GM21786 (cell line): Measurements from ENCODE around the gene CORO7.
"Not testable (repeated sequence)": the region's sequence is repeated elsewhere in the genome, so short reads cannot be mapped to it uniquely, and the experiment has no call there.

Experiments
- ATAC-seq: cut with Tn5 transposase; IDR thresholded peaks from one replicate; pipeline ENCODE4 v1.9.1; 2021; ENCODE audit not compliant: unreplicated experiment

Gene CORO7

DNA sequence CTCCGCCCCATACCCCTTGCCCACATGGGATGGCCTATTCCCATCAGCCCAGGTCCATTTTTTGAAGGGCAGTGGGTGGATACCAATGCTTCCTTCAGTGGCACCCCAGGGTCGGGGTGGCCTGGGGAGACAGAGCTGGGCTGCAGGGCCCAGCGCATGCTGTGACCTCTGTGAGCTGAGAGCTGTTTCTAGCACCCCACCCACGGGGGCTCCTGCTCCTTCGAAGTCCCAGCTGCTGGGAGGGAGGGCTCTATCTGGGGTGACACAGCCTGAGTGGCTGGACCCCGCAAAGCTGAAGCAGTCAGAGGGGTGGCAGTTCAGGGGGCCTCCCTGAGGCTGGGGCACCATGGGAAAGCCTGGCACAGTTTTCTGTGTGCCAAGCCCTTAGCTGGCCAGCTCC, 76.0 kb downstream of the CORO7 start:
- ATAC-seq, result no peak

DNA sequence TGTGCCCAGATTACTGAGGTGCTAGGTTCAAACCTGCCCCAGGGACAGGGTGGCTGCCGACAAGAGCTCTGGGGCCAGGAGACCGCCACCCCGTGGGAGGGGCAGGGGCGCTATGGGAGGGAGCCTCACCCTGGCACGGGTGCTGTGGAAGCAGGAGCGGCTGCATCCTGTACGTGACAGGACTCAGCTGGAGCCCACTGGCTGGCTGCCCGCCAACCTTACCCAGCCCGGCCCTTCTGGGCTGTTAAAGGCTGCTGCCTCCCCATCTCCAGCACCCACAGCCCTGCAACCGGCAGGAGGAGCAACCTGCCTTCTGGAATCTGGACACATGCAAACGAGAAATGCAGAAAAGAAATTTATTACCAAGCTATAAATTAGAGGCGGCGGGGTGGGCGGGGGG, 76.5 kb downstream of the CORO7 start:
- no peak for ATAC-seq

DNA sequence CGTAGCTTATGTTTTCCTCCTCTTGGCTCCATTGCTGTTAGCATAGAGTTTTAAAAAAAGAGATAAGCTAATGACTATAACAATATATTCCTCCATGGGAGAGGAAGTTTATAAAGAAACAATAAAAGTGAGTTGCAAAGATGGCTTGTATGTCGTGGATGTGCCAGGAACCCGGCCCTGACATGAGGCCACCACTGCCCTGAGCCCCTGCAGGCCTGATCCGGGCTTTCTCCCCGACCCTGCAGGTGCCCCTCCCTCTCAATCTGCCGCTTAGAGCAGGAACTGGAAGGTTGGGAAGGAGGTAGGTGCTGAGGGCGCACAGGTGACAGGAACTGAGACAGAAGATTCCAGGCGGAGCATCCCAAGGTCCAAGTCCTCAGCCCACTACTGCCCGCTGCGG, 76.9 kb downstream of the CORO7 start:
- no peak for ATAC-seq

DNA sequence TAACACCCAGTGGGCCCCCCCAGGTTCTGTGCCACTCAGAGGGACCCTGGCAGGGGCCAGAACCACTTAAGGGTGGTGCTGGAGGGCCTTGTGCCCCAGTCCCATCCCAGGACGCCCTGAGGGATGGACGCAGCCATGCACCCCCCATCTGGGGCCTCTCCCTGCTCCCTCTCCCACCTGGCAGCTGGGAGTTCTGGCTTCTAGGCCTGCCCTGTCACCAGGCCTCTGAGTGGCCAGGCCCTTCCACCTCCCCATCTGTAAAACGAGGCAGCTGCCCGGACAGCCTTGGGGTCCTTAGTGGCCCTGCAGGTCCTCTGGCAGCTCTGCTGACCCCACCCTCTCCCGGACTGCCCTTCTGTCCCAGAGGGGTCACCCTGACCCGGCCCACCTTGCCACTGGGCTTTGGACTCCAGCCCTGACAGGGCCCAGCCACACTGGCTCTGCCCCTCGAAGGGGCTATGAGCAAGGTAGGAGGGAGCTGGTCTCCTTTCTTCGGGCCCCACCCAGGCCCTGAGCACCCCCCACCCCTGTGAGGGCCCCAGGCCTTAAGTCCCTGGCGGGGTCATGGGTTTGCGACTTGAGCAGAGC, 77.6 kb downstream of the CORO7 start:
- no peak for ATAC-seq

DNA sequence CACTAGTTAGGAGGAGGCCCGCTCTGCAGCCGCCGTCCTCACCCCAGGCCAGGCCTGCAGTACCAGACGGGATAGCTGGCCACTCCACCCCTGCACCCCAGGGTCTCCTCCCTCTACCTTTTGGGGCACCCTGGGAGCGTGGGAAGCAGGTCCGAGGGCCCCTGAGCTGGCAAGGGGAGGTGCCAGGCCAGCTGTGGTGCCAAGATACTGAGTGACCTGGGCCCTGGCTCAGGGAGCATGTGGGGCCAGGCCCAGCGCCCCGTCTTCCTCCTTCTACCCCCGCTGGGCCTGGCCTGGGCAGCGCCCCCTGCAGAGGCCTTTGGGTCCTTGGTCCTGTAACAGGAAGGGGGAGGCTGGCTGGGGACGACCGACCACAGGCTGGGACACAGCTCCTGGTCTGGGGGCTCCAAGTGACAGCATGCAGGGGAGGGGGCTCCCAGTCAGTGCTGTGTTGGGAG, 78.2 kb downstream of the CORO7 start:
- ATAC-seq, result no peak

DNA sequence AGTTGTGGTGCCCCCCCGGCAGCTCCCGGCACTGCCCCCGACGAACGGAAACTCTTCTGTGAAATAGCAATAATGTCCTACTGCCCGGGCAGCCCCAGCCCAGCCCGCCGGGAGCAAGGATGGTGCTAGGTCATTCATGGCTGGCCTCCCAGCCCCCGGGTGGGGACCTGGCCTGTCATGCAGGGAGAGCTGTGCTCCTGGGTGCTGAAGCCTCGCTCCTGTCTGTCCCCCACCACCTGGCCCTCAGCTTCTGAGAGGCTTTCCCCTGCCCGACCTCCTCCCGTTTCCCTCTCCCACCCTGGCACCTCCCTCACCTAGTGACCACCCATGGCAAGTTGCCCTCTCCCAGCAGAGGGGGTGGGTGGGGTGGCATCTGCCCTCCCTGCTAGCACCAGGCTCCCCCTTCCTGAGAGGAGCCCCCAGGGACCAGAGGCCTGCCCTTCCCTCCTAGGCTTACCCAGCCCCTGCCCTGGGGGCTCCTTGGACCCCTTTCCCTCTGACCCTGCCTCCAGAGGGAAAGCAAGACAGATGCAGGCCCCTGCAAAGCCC, 78.8 kb downstream of the CORO7 start:
- no peak for ATAC-seq

DNA sequence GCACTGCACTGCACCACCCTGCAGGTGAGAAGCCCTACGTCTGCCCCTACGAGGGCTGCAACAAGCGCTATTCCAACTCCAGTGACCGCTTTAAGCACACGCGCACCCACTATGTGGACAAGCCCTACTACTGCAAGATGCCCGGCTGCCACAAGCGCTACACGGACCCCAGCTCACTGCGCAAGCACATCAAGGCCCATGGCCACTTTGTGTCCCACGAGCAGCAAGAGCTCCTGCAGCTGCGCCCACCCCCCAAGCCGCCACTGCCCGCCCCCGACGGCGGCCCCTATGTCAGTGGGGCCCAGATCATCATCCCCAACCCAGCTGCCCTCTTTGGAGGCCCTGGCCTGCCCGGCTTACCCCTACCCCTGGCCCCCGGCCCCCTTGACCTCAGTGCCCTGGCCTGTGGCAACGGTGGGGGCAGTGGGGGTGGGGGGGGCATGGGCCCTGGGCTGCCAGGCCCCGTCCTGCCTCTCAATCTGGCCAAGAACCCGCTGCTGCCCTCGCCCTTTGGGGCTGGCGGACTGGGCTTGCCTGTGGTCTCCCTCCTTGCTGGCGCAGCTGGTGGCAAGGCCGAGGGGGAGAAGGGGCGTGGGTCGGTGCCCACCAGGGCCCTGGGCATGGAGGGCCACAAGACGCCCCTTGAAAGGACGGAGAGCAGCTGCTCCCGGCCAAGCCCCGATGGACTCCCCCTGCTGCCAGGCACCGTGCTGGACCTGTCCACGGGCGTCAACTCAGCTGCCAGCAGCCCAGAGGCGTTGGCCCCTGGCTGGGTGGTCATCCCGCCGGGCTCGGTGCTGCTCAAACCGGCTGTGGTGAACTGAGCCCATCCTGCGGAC, 79.5 kb downstream of the CORO7 start:
- ATAC-seq, result no peak

DNA sequence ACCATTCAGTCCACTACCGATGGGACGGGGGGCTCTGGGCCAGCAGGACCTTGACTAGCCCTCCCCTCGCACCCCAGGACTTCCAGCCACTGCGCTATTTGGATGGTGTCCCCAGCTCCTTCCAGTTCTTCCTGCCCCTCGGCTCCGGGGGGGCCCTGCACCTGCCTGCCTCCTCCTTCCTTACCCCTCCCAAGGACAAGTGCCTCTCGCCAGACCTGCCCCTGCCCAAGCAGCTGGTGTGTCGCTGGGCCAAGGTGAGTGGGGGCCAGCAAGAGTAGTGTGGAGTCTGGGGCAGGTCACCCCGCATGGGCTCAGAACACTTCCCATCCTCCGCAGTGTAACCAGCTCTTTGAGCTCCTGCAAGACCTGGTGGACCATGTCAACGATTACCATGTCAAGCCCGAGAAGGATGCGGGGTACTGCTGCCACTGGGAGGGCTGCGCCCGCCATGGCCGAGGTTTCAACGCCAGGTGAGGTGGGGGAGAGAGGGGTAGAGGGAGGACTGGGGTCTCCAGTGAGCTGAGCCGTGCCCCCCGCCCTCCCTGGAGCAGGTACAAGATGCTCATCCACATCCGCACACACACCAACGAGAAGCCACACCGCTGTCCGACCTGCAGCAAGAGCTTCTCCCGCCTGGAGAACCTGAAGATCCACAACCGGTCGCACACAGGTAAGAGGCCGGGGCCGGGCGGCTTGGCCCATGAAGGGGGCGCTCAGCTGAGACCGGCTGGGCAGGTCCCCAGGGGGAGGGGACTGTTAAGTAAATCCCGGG, 81.5 kb downstream of the CORO7 start:
- ATAC-seq, result no peak

DNA sequence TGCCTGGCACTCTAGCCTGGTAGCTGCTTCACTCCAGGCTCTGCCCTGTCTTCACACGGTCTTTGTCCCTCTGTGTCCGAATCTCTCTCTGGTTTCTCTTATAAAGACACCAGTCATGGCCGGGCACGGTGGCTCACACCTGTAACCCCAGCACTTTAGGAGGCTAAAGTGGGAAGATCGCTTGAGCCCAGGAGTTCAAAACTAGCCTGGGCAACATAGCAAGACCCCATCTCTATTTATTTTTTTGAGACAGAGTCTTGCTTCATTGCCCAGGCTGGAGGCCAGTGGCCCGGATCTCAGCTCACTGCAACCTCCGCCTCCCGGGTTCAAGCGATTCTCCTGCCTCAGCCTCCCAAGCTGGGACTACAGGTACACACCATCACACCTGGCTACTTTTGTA, 82.7 kb downstream of the CORO7 start:
- ATAC-seq, result not testable (repeated sequence)

DNA sequence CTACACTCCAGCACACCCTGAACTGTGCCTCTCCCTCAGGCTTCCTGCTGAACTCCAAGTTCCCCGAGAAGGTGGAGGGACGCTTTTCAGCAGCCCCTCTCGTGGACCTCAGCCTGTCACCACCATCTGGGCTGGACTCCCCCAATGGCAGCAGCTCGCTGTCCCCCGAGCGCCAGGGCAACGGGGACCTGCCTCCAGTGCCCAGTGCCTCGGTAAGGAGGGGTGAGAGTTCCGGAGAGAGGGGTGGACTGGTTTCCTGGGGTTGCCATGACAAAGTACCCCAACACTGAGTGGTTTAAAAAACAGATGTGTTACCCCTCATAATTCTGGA, 83.1 kb downstream of the CORO7 start:
- no peak for ATAC-seq

DNA sequence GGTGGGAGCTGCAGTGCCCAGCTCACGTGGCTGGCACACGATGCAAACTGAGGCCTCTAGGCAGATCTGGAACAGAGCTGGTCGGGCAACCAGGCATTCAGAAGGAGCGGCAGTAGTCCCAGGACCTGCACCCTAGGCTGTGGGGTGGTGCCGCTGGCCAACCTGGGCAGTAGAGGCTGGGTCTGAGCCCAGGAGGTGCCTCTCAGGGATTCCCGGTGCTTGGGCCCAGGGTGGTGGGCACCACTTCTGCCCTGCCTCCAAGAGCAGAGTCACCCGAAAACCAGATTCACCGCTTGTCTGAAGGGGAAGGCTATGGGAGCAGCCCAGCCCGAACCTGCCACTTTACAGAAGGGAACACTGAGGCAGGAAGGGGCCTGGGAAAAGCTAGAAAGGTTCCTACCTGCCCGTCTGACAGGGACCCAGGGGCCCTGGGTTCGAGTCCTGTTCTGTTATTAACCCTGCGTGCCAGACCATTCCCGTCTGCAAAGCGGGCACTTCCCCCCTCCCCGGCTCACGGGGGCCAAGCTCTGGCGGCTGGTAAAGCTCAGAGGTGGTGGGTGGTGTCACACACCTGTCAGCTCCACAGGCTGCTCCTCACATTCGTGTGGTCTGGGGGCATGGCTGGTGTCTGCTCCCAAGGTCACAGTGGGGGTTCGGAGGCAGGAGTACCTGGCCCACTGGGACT, 83.6 kb downstream of the CORO7 start:
- no peak for ATAC-seq

DNA sequence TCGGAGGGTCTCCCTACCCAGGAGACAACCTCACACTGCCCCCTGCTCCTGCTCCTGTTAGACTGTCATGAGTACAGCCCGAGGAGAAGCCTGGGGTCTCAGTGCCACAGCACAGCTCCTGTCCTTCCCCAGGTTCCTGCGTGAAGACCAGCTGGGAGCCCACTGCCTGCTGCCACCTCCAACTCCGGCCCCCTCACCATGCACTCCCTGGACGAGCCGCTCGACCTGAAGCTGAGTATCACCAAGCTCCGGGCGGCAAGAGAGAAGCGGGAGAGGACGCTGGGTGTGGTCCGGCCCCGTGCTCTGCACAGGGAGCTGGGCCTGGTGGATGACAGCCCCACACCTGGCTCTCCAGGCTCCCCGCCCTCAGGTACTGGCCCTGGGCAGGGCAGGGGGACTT, 84.3 kb downstream of the CORO7 start:
- ATAC-seq, result no peak

DNA sequence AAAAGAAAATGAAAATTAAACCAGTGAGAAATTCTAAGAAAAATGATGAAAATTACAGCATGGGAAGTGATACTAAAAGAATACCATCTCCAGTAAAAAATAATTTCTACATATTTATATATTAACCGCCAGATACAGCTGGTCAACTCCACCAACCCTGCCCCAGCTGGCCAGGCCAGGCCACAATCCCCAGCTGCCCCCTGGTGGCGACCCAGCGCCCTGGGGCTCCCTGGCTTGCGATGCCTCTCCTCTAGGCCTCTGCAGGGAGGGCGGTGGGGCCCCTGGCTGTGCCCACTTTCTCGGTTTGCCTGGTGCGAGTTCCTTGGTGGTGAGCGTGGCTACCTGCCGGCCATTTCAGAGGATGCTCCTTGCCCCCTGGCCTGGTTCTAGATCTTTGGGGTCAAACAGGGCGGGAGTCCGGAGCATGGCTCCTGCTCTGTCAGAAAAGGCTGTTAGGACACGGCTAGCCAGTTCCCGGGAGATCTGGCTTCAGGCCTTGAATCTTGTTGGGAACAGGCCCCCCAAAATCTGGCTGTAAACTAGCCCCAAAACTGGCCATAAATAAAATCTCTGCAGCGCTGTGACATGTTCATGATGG, 86.0 kb downstream of the CORO7 start:
- ATAC-seq, result no peak

DNA sequence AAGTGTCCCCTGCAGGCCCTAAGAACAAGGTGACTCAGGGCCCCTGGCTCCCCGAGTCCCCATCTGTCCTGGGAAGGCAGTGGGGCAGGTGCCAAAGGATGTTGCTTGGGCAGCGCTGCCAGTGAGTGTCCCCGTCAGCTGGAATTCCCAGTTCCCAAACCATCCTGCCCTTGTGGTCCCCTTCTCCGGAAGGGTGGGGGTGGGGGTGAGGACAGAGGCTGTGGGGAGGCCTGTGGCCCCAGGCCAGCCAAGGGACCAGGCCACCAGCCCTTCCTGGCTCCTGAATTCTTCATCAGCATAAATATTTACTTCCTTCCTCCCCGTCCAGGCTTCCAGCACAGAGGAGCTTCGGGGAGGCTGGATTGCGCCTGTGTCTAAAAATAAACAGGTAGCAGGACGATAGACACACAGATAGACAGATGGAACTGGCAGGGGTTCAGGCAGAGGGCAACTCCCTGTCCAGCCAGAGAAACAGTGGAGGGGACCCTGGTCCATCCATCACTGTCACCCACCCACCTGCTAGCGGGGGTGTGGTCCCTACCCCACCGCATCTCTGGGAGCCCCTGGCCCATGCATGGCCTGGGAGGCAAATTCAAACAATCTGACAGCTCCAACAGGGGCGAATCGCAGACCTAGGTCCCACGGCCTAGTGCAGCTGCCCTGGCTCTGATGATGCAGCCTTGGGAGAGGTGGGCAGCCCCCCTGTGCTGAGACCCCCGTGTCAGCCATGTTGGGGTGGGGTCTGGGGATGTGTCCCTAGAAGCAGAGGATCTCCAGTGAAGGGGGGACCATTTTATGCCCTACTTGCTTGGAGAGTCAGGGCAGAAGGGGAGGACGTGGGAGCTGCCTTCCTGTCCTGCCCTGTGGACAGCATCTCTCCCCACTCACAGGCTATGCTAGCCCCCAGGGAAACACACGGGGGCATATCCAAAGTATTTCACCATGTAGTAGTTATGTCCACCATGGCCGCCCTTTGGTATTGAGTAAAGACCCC, 87.3 kb downstream of the CORO7 start:
- no peak for ATAC-seq

DNA sequence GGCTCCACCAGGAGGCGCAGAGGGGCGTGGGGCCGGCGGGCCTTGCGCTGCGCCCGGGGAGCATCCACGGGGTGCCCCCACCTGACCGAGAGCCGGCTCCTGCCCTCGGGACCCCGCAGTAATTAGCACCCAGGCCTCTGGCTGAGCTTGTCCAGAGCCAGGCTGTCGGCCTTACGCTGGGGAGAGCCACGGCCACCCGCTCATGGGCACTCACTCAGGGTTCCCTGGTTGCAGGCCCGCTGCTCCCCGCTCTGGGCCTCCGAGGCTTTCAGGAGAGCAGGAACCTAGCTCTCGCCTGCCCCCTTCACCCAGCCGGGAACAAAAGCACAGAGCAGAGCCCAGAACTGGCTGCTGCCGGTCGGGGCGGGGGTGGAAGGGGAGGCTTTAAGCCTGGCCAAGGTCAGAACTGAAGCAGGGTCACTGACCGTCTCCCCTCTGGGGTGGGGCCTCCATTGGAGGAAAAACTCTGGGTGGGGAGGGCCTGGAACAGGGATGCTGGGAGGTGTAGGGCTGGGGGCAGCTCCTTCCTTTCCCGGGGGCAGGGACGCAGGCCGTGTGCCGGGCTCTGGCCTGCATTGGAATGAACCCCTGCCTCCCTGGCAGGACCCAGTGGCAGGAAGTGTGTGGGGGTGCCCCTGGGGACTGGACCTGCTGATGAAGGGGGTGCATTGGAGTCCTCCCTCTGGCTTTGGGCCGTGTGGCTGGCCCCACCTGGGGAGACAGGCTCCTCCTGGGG, 88.2 kb downstream of the CORO7 start:
- no peak for ATAC-seq

DNA sequence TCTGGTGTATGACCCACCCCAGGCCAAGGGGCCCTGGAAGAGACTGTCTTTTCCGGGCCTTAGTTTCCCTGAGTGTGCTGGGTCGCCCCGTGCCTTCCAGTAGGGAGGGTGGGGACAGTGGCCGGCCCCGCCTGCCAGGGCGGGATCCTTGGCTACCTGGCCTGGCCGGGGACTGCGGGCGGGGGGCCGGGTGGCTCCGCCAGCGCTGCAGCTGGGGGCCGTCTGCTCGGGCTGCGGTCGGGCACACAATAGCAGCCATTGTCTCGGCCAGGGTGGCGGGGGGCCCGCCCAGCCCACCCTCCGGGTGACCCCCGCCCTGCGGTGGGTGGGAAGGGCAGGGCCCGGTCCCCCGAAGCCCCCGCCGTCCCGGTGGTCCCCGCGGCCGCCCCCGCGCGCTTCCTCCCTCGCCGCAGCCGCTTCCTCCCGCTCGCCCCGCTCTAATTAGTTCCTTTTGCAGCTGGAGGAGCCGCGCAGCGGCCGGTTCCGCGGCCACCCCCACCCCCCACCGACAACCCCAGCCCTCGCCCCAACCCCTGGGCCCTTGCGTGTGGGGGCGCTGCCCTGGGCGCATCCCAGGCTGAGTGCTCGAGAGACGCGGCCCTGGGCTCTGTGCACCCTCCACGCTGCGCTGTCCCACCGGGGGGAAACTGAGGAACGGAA, 88.9 kb downstream of the CORO7 start:
- no peak for ATAC-seq

DNA sequence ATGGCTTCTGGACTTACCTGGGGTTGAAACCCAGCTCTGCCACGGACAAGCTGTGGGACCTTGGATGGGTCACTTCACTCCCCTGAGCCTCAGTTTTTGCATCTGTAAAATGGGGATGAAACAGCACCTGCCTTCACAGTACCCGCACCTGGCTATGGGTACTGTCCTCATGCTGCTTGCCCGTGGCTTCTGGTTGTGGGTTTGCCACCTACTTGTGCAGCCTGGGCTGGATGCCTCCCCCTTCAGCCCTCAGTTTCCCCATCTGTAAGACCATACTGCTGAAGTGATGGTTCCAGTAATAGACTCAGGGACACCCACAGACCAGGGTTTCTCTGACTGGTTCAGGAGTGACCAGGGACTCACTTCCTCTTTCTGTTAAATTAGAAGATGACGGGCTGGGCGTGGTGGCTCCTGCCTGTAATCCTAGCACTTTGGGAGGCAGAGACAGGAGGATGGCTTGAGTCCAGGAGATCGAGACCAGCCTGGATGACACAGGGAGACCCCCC, 91.1 kb downstream of the CORO7 start:
- no peak for ATAC-seq
